Measurements from ENCODE around the gene SORL1.

The SORL1 gene

DNA sequence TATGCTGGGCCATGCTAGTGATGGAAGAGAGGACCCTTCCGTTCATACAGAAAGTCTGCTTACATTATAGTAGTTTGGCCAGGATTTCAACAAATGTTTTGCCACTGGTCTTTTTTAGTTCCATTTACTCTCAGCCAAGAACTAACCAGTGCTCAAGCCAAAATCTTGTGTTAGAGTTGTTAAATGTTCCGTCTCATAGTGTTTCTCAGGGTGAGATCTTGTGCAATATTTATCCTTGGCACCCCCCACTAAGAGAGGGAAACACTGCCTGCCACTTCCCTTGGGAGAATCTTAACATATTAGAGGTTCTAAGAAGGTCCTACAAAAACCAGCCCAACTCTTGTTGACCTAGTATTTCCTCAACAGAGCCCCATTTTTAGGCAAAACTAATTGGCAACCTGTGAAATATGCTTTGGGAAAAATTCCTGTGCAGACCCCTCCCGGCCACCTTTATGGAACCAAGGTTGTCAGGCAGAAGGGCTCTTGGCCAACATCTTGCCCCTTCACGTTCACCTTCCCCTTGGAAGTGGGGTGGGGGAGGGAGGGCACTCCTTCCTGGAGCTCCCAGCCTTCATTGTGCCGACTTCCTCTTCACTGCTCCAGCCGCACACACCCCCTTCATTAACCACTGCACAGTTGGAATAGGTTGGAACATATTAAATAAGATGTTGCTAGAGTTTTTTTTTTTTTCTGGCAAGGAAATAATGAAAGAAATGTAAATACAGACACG is 173.8 kb downstream of the SORL1 start:
- Histone ChIP-seq H2AFZ (ENCODE audit: low read depth, low read length) (no peak overlapping the region), H3K79me2 (ENCODE audit: insufficient read depth, low read length) (no peaks in the 10 kb centered on the region), H3K9me3 (ENCODE audit: insufficient read depth, low read length, severe bottlenecking) (no peaks in the 10 kb centered on the region), H4K20me1 (ENCODE audit: insufficient read depth, low read length) (no peaks in the 10 kb centered on the region), H3K27me3 (ENCODE audit: insufficient read depth, low read length, poor library complexity) (no peaks in the 10 kb centered on the region), H3K4me3 (ENCODE audit: low read depth in 1 of 2, low read length in 2 of 2) (no peak overlapping the region), H3K9ac (ENCODE audit: low read depth, low read length) (no peak overlapping the region), H3K27ac (ENCODE audit: low read length) (no peak overlapping the region), H3K4me1 (ENCODE audit: insufficient read depth, low read length) (no peaks in the 10 kb centered on the region), H3K4me2 (ENCODE audit: insufficient read depth, low read length) (no peak overlapping the region), H3K36me3 (ENCODE audit: insufficient read depth, low read length) (peaks cover 94% of the 10 kb centered on the region)
- TF ChIP-seq EZH2 (IDR thresholded peaks at IDR 0.05; ENCODE audit: borderline replicate concordance, low read depth, low read length, severe bottlenecking), result no peak
- TF ChIP-seq, protein P1, sequence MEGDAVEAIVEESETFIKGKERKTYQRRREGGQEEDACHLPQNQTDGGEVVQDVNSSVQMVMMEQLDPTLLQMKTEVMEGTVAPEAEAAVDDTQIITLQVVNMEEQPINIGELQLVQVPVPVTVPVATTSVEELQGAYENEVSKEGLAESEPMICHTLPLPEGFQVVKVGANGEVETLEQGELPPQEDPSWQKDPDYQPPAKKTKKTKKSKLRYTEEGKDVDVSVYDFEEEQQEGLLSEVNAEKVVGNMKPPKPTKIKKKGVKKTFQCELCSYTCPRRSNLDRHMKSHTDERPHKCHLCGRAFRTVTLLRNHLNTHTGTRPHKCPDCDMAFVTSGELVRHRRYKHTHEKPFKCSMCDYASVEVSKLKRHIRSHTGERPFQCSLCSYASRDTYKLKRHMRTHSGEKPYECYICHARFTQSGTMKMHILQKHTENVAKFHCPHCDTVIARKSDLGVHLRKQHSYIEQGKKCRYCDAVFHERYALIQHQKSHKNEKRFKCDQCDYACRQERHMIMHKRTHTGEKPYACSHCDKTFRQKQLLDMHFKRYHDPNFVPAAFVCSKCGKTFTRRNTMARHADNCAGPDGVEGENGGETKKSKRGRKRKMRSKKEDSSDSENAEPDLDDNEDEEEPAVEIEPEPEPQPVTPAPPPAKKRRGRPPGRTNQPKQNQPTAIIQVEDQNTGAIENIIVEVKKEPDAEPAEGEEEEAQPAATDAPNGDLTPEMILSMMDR (IDR thresholded peaks at IDR 0.05; ENCODE audit: borderline replicate concordance, extremely low read depth, low read length, poor library complexity, severe bottlenecking), result no peak
- DNase-seq (no peak), ATAC-seq (ENCODE audit: insufficient read depth, low read depth) (no peak)

DNA sequence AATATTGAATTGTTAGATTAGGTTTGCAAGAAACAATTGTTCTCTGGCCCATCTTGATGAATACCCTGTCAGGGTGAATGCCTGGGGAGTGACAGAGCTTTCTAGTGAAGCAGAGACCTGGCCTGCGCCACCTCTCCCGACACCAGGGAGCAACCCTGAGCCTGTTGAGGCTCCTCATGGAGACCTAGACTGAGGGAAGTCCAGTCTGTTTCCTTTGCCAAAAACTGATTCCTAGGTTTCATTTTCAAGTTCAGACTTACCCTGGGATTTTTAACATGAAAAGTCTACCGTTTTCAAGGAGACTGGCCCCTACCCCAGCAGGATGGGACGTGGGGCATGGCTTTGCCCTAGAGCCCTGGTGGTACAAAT is 174.4 kb downstream of the SORL1 start:
- TF ChIP-seq, protein P1 (IDR thresholded peaks at IDR 0.05; ENCODE audit: borderline replicate concordance, extremely low read depth, low read length, poor library complexity, severe bottlenecking), result no peak
- TF ChIP-seq EZH2 (IDR thresholded peaks at IDR 0.05; ENCODE audit: borderline replicate concordance, low read depth, low read length, severe bottlenecking), result no peak
- Histone ChIP-seq H3K9ac (ENCODE audit: low read depth, low read length) (no peak overlapping the region), H3K9me3 (ENCODE audit: insufficient read depth, low read length, severe bottlenecking) (no peaks in the 10 kb centered on the region), H3K27me3 (ENCODE audit: insufficient read depth, low read length, poor library complexity) (no peaks in the 10 kb centered on the region), H3K27ac (ENCODE audit: low read length) (no peak overlapping the region), H4K20me1 (ENCODE audit: insufficient read depth, low read length) (no peaks in the 10 kb centered on the region), H3K4me2 (ENCODE audit: insufficient read depth, low read length) (no peak overlapping the region), H3K79me2 (ENCODE audit: insufficient read depth, low read length) (no peaks in the 10 kb centered on the region), H3K4me1 (ENCODE audit: insufficient read depth, low read length) (no peaks in the 10 kb centered on the region), H3K36me3 (ENCODE audit: insufficient read depth, low read length) (peaks cover 89% of the 10 kb centered on the region), H3K4me3 (ENCODE audit: low read depth in 1 of 2, low read length in 2 of 2) (no peak overlapping the region), H2AFZ (ENCODE audit: low read depth, low read length) (no peak overlapping the region)
- ATAC-seq (ENCODE audit: insufficient read depth, low read depth) (no peak), DNase-seq (no peak)

DNA sequence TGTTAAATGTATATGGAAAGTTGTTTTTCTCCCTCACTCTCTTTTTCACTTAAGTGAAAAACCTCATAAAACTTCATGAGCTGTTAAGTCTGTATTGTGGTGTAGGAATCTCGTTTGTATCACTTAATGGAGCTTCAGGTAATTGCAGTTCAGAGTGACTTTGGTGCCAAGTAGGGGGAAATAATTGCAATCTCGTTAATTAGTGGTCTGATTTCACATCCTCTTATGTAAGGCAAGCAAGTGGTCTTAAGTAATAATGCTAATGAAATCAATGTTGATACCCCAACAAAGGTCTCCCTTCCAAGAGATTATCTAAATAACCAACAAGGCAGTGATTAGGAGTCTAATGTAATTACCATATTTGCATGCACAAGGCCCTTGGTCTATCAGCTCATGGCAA is 174.9 kb downstream of the SORL1 start:
- H3K27ac ChIP-seq (ENCODE audit: low read length), result no peak overlapping the region
- no peak for DNase-seq

More for the DNA sequence above, 174.9 kb downstream of the SORL1 start:
- Histone ChIP-seq H3K79me2 (ENCODE audit: insufficient read depth, low read length) (no peaks in the 10 kb centered on the region), H3K4me2 (ENCODE audit: insufficient read depth, low read length) (no peak overlapping the region), H3K4me1 (ENCODE audit: insufficient read depth, low read length) (no peaks in the 10 kb centered on the region), H3K9ac (ENCODE audit: low read depth, low read length) (no peak overlapping the region), H3K4me3 (ENCODE audit: low read depth in 1 of 2, low read length in 2 of 2) (no peak overlapping the region), H2AFZ (ENCODE audit: low read depth, low read length) (no peak overlapping the region), H3K9me3 (ENCODE audit: insufficient read depth, low read length, severe bottlenecking) (no peaks in the 10 kb centered on the region), H3K36me3 (ENCODE audit: insufficient read depth, low read length) (peaks cover 88% of the 10 kb centered on the region), H3K27me3 (ENCODE audit: insufficient read depth, low read length, poor library complexity) (no peaks in the 10 kb centered on the region), H4K20me1 (ENCODE audit: insufficient read depth, low read length) (no peaks in the 10 kb centered on the region)
- no peak for ATAC-seq (ENCODE audit: insufficient read depth, low read depth)
- no peak for TF ChIP-seq EZH2 (IDR thresholded peaks at IDR 0.05; ENCODE audit: borderline replicate concordance, low read depth, low read length, severe bottlenecking)
- TF ChIP-seq, protein P1 (IDR thresholded peaks at IDR 0.05; ENCODE audit: borderline replicate concordance, extremely low read depth, low read length, poor library complexity, severe bottlenecking), result no peak
